VCaP (cell line): ENCODE data around the gene PPM1A.

Experiments used
- H3K27ac ChIP-seq: fragments of 450-650 bp; 2 replicates; pipeline ENCODE4 v1.5.1; 2017
- CTCF ChIP-seq: fragments of 450-650 bp; conservative IDR thresholded peaks from 2 replicates; pipeline ENCODE4 v1.5.1; 2017; ENCODE audit warnings: mild to moderate bottlenecking, moderate library complexity

PPM1A gene

GRCh38 chr14:60226298-60226697 is 22.7 kb upstream of the PPM1A start:
- no peak overlapping the region for H3K27ac ChIP-seq
- TF ChIP-seq CTCF = no peak

- H3K27ac ChIP-seq = no peak overlapping the region
- no peak for TF ChIP-seq CTCF
Measured at GRCh38 chr14:60227291-60227690, 21.7 kb upstream of the PPM1A start.

GRCh38 chr14:60229614-60230013 is 19.4 kb upstream of the PPM1A start:
- H3K27ac ChIP-seq = no peak overlapping the region
- no peak for TF ChIP-seq CTCF

- H3K27ac ChIP-seq = no peak overlapping the region
- no peak for TF ChIP-seq CTCF
Measured at GRCh38 chr14:60232185-60232584, 16.8 kb upstream of the PPM1A start.

GRCh38 chr14:60233251-60233650 is 15.8 kb upstream of the PPM1A start:
- no peak overlapping the region for H3K27ac ChIP-seq
- TF ChIP-seq CTCF = no peak

GRCh38 chr14:60233891-60234290 is 15.1 kb upstream of the PPM1A start:
- H3K27ac ChIP-seq = no peak overlapping the region
- TF ChIP-seq CTCF = no peak

- H3K27ac ChIP-seq = no peak overlapping the region
- no peak for TF ChIP-seq CTCF
Measured at GRCh38 chr14:60235440-60235839, 13.6 kb upstream of the PPM1A start.

- no peak overlapping the region for H3K27ac ChIP-seq
- TF ChIP-seq CTCF = no peak
Measured at GRCh38 chr14:60238955-60239354, 10.1 kb upstream of the PPM1A start.
